Activated CD8-positive, alpha-beta memory T cell treated with anti-CD3 and anti-CD28 coated beads, Interleukin-2, amount 50 U/mL, for 1 hour (primary cell): ENCODE results near the gene ZNF516.

Source experiments
- DNase-seq: peaks from one replicate; pipeline ENCODE4 v3.0.0-alpha.2; 2020; ENCODE audit errors: extremely low read depth

Gene ZNF516

DNA sequence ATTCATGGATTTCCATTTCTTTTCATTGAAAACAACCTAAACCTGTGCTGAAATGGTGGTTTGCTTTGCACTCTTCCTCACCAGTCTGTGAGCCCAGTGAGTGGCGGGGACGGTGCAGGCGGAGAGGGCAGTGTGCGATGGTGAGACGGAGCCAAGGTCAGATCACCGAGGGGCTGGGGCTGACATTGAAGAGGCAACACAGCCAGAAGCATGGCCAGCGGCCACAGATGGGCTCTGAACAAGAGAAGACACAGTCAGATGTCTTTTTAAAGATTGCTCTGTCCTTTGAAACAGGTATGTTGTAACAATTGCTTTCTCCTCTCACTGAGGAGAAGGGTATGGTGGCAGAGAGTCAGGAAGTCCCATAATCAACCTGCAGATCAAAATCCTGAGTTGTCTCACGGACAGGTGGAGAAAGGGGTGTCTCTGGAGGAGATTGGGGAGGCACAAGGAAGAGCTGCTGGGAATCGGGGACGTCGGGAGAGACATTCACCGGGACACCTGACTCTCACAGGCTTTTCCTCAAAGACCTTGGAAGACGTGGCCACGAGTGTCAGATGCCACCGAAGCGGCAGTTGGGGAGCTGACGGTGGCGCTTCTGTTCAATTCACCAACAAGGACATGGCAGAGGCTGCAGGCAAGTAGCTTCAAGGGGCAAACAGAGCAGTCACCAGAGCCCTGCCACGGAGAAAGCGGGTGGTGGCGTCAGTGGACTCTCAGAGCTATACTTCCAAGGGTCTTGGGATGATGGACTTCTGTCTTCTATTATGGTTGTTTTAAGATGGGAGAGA is 12.1 kb upstream of the ZNF516 start:
- DNase-seq: no peak

DNA sequence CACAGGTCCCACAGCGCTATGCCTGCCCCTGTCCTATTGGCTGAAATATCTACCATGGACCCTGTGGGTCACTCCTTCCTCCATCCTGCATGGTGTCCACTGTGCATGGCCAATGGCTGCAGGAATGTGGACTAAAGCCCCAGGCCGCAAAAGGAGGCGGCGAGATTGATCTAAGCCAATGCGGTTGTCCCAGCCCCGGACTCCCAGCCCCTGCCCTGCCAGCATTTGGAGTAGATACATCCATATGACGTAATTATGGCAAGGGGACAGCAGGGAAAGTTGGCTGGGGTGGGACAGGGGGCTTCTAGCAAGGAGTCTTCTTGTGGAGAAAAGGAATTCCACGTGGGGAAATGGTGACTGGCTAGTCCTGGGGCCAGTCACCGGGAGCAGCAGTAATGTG is 11.4 kb upstream of the ZNF516 start:
- no peak for DNase-seq

DNA sequence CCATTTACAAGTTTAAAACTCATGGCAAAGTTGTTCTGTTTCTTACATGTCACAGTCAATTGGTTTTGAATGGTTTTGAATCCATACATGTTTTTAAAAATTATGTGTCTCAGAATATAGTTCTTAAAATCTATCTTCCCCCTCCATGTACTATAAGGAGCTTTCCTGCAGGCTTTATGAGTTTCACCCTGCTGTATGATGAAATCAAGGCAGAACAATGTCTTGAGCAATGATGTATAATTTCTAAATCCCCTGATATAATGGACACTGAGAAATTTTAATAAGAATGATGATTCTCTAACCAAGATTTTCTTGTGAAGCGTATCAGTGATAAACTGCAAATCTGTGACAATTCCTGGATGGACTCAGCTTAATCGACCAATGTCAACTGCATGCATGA is 10.6 kb upstream of the ZNF516 start:
- no peak for DNase-seq

DNA sequence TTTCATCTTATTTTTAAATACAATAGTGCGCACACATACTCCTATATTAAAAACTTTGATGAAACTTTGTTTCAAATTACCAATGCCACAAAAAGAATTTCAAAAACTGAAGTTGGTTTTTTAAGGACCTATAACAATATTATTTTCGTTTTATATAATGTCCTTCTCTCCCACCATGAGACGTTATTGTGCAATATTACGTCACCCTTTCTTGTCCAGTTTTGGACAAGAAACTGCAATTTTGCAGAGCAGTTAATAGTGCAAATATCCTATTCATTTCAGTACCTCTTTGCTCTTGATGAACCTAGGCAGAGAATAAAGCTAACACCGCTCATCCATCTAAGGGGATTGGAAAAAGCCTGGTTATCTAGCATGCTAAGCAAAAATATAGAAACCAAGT is 9.7 kb upstream of the ZNF516 start:
- DNase-seq: no peak

DNA sequence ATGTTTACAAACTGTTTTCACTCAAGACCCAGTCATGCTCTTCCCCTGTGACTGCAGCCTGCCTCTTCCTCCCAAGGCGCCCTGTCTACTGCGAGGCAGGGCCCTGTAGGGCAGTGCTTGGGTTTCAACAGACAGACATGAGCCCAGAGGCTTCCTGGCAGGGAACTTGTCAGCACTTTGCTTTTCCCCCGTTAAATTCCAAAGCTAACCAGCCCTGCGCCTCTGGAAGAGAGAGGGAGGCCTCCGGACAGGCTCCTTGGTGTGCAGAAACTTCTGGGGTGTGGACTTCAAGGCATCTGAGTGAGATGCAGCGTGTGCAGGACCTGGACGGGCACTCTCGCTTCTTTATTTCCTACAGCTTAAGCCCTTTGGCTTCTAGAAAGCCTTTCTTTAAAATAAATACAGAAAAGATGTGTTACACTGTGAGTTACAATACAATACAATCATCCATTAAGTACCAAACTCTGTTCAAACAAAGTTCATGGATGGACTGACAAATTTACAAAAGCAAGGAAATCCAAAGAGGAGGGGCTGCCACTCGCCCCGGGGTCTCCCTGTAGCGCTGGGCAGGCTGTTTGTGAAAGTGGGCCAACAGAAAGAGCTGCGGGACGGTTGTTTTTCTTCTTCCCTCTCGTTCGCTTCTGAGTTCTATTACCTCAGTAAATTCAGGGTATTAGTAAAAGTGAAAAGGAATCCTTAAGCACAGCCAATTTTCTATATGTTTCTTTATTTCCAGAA is 8.8 kb upstream of the ZNF516 start:
- no peak for DNase-seq

DNA sequence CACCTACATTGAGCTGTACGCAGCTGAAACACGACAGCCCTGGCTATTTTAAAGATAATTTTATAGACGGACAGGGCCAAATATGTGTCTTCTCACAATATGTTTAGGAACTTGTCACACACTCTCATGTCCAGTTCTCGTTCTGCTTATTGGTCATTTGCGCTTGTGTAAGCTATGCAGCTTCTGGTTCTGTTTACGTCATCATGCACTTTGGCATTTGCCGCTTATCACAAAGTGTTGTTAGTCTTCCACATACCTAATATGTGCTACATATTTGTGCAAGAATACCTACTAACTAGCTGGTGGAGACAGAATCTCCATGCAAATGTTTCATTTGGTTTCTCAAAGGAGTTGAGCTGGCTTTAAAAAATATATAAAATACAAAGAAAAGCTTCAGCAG is 7.5 kb upstream of the ZNF516 start:
- no peak for DNase-seq

DNA sequence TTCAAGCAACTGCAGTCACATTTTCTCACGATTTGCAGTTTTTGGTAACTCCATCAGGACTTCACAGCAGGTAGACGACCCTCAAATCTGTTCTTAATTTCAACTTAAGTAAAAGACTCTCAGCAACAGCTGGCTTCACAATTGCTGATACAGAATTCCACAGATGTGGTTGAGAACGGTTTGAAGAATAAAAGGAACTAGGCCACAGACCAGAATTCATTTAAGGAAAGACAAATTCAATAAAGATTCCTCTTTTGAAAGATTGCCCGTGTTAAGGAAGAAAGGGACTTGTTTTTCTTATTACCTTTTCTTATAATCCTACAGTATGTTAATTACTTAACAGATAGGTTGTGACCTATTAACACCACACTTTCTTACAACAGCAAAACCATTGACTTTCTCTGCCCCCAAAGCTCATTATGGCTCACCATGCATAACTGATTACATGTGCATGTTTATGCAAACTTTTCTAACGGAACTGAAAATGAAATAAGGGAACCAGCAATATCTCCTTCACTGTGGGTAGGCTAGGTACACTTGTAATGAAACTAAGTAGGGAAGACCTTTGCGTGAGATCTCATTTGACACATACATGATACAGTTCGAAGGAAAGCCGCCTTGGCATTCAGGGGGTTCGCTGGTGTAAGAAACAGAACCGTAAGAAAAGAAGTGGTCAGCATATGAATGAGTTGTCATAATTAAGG is 4.7 kb upstream of the ZNF516 start:
- no peak for DNase-seq

DNA sequence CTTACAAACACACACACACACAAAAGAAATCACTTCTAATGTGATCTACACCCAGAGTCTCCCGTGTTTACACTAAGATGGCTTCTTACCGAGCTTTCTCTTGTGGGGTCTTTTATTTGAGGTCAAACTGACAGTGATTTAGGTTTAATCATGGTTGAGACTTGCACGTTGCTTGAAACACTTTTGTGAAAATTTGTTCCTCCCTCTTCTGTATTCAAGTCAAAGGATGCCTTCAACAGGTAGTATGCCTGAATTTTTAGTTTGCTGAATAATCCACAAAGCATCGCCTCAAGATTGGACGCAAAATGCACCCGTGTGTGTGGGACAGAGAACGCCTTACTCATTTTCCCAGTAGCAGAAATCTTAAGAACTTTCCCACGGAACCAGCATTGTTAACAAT is 4.0 kb upstream of the ZNF516 start:
- DNase-seq: no peak

DNA sequence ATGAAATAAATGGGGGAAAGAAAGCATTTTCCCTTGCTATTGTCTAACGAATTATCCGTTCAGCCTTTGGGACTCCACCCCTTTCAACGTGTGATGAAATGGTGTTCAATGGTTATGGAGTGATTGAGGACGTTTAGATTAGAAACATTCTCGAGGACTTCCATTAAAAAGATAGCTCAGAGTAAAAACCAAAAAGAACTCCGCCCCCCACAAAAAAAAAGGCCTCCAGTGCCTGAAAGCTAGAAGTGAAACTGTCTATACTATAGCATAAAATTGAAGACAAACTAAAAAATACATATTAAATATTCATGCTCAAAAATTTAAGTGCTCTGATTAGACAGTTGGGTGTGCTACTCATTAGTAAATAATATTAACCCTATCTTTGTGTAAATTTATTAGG is 3.0 kb upstream of the ZNF516 start:
- no peak for DNase-seq

DNA sequence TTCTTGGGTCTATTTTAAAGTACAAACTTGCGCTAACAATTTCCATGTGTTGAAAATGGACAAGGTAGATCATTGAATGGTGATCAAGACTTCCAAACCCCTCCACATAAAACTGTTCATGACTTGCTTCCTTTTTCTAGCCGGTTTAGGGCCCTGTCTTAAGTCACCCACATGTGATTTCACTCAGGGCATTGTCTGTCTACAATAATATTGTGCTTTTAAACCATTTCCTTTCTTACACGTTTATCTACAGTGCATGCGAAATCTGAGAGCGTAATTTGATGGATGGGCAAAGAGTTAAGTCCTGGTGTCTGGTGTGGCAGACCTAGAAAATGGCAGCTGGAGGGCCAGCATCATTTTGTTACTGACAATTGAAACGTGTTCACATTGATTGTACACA is 2.0 kb upstream of the ZNF516 start:
- DNase-seq: no peak

DNA sequence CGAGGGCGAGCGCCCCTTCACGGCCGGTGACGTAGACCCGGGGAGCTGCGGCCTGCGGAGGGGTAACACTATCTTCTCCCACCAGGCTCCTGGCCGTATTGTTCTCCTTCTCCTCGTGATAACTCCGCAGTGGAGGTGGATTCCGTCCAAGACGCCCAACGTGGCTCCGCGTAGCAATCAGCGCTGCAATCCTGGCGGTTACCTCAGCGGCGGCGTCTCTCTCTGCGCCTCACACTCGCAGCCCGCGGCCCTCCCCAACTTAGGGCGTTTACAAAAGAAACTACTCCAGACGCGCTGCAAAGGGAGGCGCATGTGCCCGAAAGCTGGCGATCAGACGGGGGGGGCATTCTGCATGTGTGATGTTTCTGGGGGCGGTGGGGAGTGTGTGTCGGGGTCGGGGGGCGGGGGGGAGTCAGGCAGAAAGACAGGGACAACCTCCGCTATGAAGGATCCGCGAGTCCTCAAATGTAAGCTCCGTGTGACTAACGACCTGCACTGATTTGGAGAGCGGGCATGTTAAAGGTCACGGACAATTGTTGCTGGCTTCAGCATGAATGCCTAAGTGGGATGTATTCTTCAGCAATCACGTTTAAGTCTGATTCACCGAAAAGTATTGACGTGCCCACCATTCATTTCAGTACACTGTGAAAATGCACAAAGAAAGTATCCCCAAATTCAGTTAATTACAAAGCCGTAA is 1.3 kb upstream of the ZNF516 start:
- no peak for DNase-seq

DNA sequence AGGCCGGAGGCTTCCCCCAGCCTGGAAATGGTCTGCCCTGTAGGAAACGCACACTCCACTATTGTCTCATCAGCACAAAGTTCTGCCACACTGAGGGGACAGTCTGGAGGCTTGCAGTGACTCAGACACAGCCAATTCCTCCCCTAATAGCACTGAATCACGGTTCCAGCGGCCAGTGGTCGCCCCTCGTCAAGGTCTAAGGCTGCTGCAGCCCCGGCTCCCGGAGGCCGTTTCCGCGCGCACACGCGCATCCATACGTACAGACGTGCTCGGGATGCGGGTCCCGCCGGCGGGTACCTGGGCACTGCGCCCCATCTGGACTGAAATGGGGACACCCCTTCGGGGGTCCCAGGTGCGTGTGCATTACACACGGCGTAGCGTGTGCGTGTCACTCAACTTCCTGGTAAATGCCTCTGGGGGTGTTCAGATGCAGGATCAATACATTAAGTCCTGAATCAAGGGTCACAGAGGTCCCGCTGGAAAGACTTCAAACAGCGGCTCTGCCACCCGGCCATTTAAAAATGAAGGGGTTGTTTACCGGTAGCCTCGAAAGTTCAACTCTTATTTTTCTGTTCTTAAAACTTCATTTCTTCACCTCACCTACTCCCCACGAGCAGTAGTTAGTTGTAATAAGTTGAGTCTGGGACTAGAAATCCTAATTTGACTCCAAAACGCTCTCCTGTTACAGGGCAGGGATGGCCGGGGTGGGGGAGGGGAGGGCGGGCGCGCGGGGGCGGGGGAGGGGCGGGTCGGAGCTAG is 572 bp upstream of the ZNF516 start:
- DNase-seq: no peak

DNA sequence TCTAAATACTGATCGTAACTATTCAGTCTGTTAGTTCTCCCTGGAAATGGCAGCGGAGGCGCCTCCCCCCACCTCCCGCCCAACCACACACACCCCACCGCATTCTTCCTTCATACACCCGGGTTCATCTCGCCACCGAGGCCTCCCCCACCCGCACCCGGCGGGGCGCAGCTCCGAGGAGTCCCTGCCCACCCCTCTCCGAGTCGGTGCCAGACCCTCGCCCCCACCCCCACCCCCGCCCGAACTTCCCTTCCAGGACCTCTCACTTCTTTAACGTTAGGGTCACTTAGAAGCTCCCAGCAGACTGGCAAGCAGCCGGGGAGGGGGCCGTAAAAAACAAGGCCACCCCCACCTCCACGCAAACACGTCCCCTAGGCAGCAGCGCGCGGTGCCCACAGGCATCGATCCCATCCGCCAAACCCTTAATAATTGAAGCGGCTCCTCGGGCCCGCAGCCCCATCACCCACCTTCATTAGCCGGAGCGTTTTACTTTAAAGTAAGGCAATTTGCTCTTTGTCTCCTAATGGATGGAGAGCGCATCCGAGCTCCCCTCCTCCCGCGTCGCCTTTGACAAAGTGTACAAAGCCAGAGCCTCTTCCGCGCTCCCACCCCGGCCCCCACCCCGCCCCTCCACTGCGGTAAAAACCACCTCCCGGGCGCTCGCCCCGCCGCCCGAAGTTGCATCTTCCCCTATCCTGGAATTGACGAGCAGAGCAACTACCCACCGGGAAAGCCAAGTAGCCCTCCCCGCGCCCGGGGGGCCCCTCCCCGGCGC is 624 bp downstream of the ZNF516 start:
- DNase-seq: no peak

DNA sequence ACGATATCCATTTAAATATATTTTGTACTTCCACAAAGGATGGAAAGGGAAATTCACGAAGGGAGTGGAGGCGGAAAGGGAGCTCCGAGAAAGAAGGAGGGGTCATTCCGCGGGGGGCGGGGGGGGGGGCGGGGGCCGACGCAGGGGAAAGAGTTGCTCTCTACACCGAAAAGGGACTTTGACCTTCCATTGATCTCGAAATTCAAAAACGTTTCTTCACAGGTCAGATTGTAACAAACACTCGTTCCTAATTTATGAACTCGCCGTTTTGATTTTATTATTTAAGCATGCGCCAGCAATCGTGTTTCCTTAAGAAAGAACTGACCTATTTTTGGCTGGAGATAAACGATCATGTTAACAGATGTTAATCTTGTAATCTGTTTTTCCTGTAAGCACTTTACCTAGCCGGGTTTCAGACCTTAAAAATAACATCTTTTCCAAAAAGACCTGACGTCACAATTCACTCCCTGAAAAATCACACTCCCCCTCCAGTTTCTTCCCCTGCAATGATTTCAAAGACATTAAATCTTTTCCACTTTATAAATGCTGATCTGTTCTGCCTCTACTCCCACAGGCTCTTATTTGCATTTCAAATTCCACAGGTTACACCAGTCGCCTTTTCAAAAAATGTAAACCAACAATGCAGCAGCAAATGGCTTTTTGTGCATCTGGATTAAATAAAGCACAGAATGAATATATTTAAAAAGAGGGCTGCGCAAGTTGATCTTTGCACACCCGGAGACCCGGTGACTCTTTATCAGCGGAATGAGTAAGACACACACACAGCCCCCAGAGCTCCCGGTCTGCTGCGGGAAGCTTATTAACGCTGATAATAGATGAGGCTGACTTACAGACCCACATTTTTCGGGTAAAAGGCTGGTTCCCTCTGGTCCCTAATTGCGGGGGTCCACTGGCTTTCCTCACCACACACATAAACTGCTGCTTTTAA is 1.6 kb downstream of the ZNF516 start:
- no peak for DNase-seq

DNA sequence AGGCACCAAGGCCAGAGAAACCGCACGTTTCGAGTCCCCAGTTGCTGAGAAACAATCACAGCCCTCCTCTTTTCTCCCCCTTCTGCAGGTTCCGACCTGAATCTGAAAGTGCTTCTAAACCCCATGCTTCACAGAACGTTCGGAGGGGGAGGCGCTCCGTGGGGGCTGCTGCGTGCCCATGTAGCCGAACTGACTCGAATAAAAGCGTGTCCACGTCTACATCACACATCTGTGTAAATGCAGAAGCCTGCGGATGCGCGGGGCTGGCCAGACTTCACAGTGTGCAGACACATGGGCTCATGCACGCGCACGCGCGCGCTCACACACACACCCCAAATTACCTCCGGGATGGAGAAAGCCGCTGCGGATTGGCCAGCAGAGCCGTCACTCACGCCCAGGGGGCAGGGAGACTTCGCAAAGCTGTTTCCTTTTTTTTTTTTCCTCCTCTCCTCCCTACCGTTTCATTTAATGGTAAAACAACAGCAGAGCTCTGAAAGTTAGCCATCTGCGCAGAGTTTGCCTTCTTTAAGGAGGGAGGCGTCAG is 2.3 kb downstream of the ZNF516 start:
- DNase-seq: peak; percentile 91

DNA sequence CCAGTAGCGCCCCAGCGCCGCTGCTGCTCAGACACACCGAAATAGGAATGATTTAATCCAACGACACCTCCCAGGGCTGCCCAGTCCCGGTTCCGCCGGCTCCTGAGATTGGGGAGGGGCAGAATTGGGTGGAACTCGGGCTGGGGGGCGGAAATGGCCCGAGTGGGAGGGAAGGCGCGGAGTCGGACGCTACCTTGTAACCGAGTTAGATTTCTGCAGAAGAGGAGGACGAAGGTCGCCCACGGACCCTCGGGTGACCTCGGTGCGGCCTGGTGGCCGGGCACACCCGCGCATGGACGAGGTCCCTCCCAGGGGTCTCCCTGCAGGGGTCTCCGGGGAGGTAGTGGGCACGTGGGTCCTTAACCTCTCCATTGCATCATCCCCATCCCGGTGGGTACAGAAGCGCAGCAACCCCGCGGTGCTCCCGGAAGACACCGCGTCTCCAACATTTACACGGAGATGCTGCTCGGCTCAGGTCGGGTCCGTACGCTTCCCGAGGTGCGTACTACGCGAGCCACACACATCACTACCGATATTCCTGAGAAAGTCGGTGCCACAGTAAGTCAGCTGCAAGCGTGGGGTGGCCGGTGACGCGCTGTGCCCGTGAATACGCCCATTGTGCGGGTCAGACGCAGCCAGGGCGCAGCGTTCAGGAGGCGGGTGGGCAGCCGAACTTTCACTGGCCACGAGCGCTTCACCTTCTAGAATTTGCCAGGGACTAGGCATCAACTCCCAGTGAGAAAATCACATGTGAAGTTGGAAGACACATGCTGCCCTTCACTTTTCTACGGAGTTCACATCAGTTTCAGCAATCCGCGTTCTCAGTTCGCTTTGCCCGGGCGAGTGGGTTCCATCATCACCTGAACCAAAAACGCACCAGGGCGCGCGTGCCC is 3.0 kb downstream of the ZNF516 start:
- DNase-seq: no peak

DNA sequence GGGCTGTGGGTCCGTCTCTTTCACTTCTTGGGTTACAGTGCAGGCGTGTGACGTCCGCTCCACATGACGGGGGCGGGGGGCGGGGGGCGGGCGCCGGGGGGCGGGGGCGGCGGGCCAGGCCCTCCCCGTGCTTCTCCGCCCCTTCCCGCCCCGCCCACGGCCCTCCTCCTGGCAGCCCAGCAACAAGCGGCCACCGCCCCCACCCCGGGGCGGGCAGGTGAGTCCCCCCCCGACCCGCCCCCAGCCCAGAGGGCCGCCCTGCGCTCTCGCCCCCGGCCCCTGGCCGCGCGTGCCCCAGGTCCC is 3.6 kb downstream of the ZNF516 start:
- peak; percentile 47 for DNase-seq

DNA sequence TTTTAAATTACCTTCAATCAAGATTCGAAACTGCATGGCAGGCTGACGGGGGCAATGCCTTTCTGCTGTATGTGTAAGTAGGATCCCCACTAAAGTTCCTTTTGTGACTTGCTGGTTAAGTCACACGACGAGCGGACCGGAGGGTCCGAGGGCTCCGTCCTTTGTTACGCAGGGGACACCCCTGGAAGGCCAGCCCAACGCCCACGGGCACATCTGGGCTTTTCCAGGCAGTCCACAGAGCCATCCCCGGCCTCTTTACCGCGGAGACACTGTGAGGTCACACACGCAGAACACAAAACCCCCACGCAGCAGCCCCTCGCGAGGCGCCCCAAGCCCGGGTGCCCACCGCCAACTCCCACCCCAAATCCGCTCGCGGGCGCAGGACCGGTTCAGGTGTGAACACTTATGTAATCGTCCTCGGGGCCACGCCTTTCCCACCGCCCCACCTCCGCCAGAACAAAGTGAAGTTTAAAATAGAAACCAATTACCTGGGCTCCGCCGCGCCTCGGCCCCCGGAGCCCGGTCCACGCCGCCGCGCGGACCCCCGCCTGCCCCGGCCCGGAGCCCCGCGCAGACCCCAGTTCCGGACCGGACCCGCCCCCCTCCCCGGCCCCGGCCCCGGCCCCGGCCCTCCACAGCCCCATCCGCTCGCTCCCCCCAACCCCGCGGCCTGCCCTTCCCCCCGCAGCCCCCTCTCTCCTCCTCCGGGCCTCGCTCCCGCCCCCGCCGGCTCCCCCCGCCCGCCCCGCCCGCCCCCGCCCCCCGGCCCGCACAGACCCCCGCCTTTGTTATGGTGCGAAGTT is 4.2 kb downstream of the ZNF516 start:
- no peak for DNase-seq
